Measurements from ENCODE around the gene RNF144A. TPM values are rescaled to one million over a fixed set of nuclear protein-coding genes. Genes with fewer than 3 reads are reported as not detected.

The RNF144A gene
- total RNA-seq, 2 experiments from 2014 or later = 12.5 to 13.1 TPM

DNA sequence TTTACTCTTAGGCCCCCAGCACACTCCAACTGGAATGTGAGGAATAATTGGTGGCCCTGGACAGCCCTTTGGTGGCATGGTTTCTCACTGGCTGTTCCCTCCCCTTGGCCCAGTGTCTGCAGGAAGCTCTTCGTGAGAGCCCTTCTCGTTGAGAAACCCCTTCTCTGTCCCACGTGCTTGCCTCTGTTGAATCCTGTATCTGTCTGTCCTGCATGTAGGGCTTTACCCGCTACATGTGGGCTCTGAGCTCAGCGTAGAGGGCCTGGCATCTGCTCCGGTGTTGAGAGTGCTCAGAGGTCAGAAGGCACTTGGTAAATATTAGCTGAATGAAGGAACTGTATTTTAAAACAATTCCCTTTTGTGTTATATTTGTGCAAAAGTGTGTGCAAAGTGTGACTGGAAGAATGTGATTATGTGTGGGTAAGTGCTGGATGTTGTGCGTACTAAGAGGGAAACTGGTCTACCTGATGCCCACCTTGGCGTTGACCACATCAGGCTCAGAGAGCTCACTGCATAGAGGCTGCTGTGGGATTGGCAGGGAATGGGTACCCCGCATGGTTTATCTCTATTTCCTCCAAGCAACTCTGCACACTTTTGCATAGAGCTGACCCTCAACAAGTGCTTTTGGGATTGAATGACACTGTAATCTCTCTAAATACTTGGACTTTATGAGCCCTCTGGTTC, 40.0 kb downstream of the RNF144A start:
- ChIA-PET POLR2A (no interaction called here), CTCF (interaction anchor here (1.0 kb wide), 1 partner anchor 91 kb away, joined by 3 read pairs; no protein-coding TSS in a partner anchor)

DNA sequence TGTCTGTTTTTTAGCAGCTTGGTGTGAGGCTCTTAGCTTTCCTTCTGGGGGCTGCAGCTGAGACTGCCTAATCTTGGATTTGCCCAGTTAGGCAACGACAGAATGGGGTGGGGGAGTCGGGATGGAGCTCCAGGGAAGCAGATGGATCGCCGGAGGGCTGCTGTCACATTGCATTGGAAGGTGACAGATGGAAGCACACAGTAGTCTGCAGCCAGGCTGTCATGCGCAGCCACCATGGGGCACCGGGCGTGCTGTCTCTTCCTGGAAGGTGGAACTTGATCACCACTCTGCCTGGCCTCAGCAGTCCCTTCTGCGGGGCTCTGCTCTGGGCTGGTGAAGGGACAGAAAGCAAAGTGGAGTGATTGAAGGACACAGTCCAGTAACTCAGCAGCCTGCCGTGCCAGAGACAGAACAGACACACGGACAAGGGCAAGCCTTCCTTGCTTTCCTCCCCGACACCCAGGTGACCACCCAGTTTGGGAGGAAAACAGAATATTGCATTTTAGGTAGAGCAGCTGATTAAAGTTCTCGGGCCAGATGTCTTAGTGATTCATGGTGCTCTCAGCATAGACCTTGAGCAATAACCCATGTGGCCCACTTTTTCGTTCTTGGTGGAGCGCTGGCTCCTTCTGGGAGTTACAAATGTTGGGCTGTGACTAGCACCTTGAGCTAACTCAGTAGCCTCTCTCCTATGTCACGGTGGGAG, 40.9 kb downstream of the RNF144A start:
- ChIA-PET POLR2A (no interaction called here), CTCF (interaction anchor here (1.0 kb wide), 1 partner anchor 92 kb away, joined by 3 read pairs; no protein-coding TSS in a partner anchor)

DNA sequence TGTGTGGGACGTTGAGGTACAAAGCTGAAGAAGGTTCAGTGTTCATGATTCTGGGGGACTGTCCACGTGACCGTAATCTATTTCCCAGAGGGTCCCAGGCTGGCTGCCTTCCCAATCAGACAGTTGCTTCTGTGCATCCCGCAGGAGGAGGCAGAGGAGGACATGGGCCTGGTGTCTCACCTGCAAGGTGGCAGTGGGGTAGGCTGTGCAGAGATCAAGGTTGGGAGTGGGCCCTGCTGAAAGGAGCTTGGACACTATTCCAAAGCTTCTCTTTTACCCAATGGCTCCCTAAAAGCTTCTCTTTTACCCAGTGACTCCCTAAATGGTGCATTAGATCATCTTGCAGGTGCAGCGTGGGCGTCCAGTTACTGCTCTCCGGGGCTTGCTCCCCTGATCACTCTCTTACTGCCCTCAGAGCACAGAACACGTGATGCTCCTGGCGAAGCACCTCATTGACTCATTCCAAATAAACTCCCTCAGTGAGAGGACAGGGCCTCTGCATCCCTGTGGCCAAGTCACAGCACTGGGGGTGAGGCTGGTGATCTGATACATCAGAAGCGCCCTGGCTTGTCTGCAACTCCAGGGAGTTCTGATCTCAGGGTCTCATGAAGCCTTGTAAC, 41.5 kb downstream of the RNF144A start:
- CTCF ChIA-PET = no interaction called here
- POLR2A ChIA-PET = no interaction called here

DNA sequence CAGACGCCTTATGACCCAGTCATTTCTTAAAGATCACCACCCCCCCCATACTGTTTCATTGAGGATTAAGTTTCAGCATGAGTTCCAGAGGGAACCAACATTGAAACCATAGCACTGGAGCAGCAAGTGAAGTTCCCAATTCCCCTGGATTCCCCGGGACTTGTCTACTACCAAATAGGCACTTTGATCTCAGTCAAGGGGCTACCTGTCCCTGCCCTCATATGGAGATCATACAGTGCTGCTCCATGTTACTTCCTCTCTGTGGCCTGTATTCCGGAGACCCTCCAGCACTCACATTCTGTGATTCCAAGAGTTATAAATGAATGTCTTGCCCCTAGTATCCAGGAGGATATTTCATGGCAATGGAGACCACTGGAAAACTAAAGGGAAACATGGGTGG, 42.5 kb downstream of the RNF144A start:
- ChIA-PET CTCF (no interaction called here), POLR2A (no interaction called here)

DNA sequence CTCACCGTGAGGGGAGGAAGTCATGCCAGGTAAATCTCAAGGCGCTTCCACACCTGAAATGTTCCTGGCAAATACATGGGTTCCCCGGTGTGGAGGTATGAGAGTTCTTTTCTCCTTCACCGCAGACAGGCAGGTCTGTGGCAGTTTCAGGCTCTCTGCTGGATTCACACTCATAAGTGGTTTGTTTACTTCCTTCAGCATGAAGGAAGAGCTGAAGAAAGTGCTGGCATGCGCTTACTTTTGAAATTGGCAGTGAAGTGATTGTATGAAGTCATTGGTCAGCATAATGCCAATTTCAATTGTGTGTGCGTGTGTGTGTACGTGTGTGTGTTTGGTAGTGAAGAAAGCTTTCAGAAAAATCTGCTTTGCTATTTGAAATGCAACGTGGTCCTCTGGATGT, 43.4 kb downstream of the RNF144A start:
- POLR2A ChIA-PET = no interaction called here
- CTCF ChIA-PET = no interaction called here

DNA sequence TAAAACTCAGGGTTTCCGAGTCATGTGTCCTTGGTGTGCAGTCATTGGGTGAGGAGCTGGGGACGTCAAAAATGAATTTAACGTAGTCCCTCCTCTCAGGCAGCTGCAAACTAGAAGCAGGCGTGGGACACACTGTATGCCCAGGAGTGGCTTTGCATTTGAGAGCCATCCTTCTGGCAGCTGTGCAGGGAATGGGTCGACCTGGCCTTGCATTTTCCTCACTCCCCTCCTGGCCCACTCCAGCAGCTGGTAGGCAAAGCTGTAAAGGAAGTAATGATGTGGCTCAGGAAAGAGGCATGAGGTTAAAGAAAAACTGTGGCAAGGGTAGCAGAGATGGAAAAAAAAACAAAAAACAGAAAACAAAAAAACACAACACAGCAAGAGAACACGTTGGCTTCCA, 46.5 kb downstream of the RNF144A start:
- ChIA-PET CTCF (no interaction called here), POLR2A (no interaction called here)

DNA sequence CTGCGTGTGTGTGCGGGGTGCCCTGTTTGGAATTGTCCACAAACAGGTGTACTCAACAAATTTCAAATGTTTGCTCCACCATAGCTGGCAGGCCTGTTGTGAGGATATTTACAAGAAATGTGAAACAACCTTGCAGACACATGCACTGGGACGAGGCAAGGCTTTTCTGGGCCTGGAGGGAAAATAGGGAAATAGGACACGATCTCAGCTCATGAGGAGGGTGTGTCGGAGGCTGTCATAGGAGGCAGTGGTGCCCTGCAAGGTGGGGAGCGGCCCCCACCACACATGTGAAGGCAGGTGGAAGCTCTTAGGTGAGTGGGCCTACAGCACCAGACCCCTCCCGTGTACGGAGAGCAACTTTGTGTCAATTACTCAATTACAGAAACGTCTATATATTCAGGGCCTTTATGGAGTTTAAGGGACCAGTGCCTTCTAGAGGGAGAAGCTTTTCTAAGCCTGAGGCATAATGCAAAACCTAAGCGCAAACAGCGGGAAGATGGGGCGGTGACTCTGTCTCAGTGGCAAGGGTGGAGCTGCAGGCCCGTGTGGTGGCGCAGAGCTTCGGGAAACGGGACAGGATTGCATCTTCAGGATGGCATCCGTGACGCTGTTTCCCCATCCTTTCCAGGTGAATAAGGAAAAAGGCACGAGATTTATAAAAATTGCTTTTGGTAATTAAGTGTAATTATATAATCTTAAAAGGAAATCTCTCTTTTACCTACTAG, 48.0 kb downstream of the RNF144A start:
- CTCF ChIA-PET = interaction anchor here (1.1 kb wide), 1 partner anchor 79 kb away, joined by 5 read pairs; no protein-coding TSS in a partner anchor
- POLR2A ChIA-PET = no interaction called here

DNA sequence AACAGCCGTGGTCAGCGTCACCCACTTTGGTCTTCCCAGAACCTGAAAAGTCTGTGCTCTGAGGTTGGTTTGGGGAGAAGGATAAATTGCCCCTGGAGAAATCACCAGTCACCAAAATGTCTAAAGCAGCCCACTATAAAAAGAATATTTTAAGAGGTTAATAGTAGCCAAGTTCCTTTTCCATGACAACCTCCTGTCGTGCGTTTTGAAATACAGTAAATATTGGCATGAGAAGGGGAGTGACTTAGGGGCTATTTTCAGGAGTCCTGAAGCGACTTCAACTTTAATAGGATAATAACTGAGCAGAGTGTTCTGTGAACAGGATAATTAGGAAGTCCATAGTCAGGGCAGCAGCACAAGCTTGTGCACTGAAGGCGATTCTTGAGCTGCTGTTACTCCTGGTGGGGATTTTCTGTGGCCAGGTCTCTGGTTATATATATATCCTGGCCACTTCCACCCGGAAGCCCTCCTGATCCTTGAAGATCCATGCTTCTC, 49.3 kb downstream of the RNF144A start:
- ChIA-PET CTCF (no interaction called here), POLR2A (no interaction called here)

DNA sequence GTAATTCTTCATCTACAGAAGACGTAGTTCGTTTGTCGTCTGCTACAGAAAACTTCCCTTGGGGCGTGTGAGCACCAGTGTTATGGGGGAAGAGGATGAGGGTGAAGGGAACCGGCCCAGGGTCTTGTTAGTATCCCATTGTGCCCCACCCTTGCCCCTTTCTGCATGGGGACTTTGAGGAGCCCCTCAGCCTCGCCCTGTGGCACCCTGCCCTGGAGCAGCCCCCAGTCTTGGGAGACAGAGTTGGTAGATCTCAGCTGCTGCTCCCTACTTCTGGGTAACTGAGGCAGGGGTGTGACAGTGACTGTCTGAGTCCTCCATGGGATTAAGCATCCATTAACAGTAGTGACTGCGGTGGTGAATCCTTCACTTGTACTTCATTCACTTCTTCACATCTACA, 50.1 kb downstream of the RNF144A start:
- POLR2A ChIA-PET = no interaction called here
- CTCF ChIA-PET = no interaction called here

DNA sequence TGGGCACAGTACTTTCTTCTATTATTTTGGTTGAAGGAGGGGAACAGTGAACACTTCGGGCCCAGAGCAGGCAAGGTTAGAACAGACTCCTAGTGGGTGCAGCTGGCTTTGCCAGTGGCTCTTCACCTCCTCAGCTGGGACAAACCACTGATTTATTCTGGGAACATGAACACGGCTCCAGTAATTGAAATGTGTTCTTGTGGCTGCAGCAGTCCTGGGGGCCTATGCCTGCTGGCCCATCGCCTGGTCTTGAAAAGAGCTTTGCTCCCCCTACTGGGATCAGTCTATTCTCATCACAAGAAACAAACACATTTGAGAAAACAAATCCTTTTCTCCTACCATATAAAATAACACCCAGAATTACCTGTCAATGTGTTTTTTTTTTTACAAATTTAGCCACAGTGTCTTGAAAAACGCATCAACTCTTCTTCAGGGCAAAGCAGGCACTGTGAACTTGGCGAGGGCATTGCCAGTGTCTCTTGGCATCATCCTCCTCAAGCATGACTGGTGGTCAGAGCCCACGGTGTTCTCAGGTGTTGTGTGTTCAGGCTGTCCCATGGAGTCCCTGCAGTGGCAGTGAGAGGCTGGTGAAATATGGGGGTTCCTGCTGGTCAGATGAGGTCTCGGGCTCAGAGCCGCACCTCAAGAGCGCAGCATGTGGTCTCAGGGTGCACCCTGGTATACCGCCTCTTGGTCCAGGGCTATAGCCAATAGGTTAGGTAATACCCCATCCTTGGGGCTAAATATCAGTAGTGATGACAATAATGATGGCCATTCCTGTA, 51.3 kb downstream of the RNF144A start:
- ChIA-PET CTCF (no interaction called here), POLR2A (no interaction called here)

DNA sequence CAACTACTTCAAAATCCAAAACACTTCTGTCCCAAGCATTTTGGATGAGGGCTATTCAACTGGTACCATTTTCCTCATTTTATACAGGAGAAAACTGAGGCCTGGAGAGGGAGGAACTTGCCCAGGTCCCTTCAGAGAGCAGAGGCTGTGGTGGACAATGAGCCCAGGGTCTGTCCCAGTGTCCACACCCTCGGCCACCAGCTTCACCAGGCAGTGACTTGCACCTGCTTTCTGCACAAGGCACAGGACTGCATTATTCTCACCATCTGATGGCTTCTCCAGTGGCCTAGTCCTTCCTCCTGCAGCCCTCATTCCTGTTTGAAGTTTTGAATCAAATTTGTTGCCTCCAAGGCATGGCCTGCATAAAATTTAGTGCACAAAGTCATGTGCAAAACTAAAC, 53.3 kb downstream of the RNF144A start:
- POLR2A ChIA-PET = no interaction called here
- CTCF ChIA-PET = no interaction called here

DNA sequence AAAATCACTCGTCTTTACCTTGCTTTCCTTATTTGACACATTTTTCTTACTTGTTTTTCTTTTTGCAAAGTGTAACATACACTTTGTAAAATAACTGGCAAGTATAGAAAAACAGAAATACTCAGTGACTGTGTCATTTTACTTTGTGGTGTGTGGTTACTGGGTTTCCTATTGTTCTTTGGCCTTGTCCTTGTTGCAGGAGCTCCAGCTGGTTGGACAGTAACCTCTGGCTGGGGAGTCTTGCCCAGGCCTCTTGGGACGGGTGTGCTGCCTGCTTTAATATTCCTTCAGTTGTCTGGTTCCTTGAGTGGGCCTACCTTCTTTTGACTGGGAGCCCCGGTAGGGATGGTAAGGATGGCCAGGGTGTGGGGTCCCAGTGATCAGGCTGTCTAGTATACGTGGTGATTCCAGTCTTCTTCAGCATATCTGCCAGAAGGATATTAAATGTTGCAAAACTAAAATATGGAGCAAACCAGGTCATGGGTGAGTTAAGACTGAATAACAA, 53.8 kb downstream of the RNF144A start:
- CTCF ChIA-PET = no interaction called here
- POLR2A ChIA-PET = no interaction called here

DNA sequence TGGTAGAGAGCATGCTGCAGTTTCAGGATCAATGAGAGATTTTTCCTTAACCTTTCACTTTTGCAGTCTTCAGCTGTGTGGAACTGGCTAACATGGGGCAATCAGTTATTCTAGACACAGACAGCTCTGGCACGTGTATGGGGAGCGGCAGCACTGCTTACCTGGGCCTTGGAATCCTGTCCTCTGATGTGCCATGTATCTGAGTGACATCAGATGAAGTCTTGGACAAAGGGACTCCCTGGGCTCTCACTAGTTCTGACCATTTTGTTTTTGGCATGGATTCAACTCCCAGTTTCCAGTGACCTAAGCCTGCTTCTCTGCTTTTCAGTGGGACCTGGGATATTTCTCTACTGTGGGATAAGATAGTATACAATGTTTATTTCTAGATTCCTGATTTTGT, 54.3 kb downstream of the RNF144A start:
- POLR2A ChIA-PET = no interaction called here
- CTCF ChIA-PET = no interaction called here

DNA sequence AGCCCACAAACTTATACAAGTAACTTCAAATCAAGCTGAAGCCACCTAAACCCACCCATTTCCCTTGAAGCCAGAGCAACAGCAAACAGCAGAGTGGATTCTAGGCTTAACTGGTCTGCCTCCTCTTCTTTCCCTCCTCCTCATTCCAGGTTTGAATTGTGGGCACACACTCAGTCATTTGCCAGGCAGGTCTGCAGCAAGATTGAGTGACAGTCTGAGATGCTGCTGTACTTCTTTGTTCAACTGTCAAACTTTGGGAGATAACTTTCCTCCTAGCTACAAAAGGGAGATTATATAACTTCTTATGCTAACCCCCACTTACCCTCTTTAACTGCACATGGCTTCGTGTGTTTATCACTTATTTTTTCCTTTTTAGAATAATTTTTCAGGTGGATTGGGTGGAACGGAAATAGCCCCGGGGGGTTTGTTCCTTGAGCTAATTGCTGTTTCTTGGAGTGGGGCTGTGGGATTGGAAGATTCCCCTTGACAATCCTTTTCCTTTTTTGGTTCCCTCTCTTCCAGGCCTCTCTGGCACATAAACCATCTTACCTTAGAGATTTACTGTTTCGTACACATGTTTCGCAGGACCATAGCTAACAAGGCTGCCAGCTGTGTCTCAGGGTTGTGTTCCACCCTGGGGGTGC, 55.0 kb downstream of the RNF144A start:
- ChIA-PET CTCF (interaction anchor here (0.6 kb wide), 1 partner anchor 725 kb away, joined by 5 read pairs; no protein-coding TSS in a partner anchor), POLR2A (no interaction called here)

DNA sequence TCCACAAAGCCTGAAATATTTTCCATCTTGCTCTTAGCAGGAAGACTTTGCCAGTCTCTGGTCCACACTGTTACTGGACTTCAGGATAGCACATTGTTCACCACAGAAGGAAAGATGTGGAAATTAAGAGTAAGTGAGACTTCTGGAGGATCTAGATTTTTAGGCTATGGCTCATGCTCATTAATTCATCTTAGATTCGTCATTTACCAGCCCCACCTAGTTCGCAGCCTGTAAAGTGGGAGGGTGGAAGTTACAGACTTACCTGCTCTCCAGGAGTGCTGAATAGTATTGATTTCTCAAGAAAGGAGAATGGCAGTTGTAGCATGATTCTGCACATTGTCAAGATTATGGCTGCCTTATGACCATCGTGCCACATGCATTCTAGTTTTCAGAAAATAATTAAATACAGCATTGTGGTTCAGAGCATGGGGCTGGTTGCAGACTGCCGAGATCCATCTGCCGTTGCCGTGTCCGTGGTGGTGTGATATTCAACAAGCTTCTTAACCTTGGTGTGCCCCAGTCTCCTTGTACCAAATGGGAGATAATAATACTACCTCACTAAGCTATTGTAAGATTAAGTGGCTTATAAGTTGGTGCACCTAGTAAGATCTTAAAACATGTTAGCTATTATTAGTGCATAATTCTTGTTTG, 56.8 kb downstream of the RNF144A start:
- POLR2A ChIA-PET = interaction anchor here (0.9 kb wide), 1 partner anchor 16 kb away, joined by 7 read pairs; no protein-coding TSS in a partner anchor
- CTCF ChIA-PET = no interaction called here

DNA sequence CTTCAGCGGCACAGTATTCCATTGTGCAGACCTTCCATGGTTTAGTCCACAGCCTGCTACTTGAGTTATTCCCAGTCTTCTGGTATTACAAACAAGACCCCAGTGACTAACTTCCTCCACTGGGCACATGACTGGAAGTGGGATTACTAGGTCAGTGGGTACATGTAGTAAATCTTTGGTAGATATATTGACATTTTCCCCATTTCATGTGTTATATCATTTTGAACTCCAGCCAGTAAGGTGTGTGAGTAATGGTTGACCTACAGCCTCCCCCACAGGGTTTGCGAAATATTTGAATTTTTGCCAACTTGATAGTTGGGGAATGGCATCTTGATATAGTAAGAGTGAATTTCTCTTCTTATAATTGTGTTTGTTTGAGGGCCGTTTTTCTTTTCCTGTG, 58.8 kb downstream of the RNF144A start:
- CTCF ChIA-PET = no interaction called here
- POLR2A ChIA-PET = no interaction called here

DNA sequence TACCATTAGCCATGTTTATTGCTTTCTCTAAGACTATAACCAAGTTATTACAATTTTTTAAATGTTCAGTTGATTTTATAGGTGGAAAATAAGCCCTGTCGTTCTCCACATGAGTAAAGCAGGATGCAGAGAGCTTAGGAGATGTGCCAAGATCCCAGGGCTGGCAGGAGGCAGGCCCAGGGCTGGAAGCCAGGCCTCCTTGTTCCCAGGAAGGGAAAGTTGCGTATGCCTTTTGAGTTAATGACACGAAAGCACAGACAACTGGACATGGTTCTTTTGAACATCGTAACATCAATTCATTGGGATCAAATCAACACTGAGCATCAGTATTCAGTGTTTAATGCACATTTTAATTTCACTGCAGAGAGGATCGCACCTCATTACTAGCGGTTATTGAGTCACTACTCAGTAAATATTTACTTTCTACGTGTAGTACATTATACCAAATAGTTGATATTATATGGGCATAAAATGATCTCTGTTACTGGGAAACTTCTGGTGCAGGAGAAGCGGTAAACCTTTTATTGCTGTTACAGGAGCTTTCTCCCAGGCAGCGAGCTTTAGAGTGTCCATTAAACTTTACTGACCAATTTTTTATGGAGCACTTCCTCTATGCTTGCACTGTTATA, 60.0 kb downstream of the RNF144A start:
- ChIA-PET CTCF (no interaction called here), POLR2A (no interaction called here)

DNA sequence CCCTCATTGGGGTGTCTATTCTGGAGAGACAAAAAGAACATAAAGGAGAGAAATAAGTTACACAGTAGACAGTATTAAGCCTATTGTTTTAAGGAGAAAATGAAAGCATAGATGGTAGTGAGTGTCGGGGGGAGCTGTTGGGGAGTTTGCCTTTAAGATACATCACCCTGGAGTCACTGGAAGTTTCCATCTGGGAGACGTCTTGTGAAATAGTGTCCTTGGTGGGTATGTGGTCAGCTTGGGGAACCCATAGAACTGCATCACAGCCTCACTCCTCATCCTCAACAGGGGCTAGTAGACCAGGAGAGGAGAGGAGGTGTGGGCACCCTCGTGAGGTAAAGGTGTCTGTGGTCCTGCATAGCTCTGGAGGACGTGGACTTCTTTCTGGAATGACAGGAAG, 60.6 kb downstream of the RNF144A start:
- POLR2A ChIA-PET = interaction anchor here (0.6 kb wide), 1 partner anchor 15 kb away, joined by 3 read pairs; no protein-coding TSS in a partner anchor
- CTCF ChIA-PET = no interaction called here
